ENCODE data around the gene PSME3.

The PSME3 gene

GRCh38 chr17:42798383-42799380, 34.5 kb upstream of the PSME3 start, which contains the start of the genes CNTD1 and COA3:
Gene CNTD1, plus strand, starts transcription at chr17:42798861. Its CDS starts 207 bp downstream, at chr17:42799068.
Gene COA3, minus strand, starts transcription at chr17:42798704. Its CDS starts 23 bp downstream, at chr17:42798681.
- peak within 1 kb of the TSS; percentile 61 for H3K27ac ChIP-seq
- TF ChIP-seq CTCF (conservative IDR thresholded peaks at IDR 0.05) = no peak
- TF ChIP-seq ZFX (IDR thresholded peaks at IDR 0.05) = peak; percentile 81; the same call in 1 of the 2 replicates

- H3K27ac ChIP-seq = peak overlapping the region; percentile 57
Measured at GRCh38 chr17:42803074-42803883, 29.9 kb upstream of the PSME3 start.

GRCh38 chr17:42804918-42805367, 28.3 kb upstream of the PSME3 start:
- TF ChIP-seq ZFX (IDR thresholded peaks at IDR 0.05) = no peak
- H3K27ac ChIP-seq = peak overlapping the region; percentile 57

More at GRCh38 chr17:42803074-42803883, 29.9 kb upstream of the PSME3 start:
- no peak for TF ChIP-seq ZFX (IDR thresholded peaks at IDR 0.05)
- TF ChIP-seq CTCF (conservative IDR thresholded peaks at IDR 0.05) = no peak

- no peak for TF ChIP-seq ZFX (IDR thresholded peaks at IDR 0.05)
- H3K27ac ChIP-seq = peak overlapping the region; percentile 46
Measured at GRCh38 chr17:42806249-42806648, 26.9 kb upstream of the PSME3 start.

- H3K27ac ChIP-seq = no peak overlapping the region
- no peak for TF ChIP-seq CTCF (conservative IDR thresholded peaks at IDR 0.05)
- no peak for TF ChIP-seq ZFX (IDR thresholded peaks at IDR 0.05)
Measured at GRCh38 chr17:42809250-42809649, 23.9 kb upstream of the PSME3 start.

- H3K27ac ChIP-seq = no peak overlapping the region
- TF ChIP-seq ZFX (IDR thresholded peaks at IDR 0.05) = no peak
- no peak for TF ChIP-seq CTCF (conservative IDR thresholded peaks at IDR 0.05)
Measured at GRCh38 chr17:42814633-42815399, 18.4 kb upstream of the PSME3 start.

- H3K27ac ChIP-seq = no peak overlapping the region
- TF ChIP-seq CTCF (conservative IDR thresholded peaks at IDR 0.05) = no peak
- TF ChIP-seq ZFX (IDR thresholded peaks at IDR 0.05) = no peak
Measured at GRCh38 chr17:42817866-42818265, 15.3 kb upstream of the PSME3 start.
